ENCODE measurements around the gene PRIMPOL.

GRCh38 chr4:184727430-184727829 lies 77.9 kb downstream of the PRIMPOL start:
- TF ChIP-seq CTCF (IDR thresholded peaks at IDR 0.05; ENCODE audit: poor library complexity) = no peak
- no peak for TF ChIP-seq EZH2phosphoT487 (IDR thresholded peaks at IDR 0.05; ENCODE audit: low read depth, severe bottlenecking, unreplicated experiment)

All from hepatocyte (in vitro differentiated cells).